K562 (cell line): ENCODE measurements around the gene PRDM12. TPM values are rescaled to one million over a fixed set of nuclear protein-coding genes. Genes with fewer than 3 reads are reported as not detected.
A peak's percentile ranks its signal among the peaks of the same experiment; 100 is the strongest.

Experiments
- ATAC-seq: fragments of 200-7000 bp; cut with Tn5 transposase; 3 replicates; pipeline ENCODE4 v1.9.1; 2020; ENCODE audit warnings: moderate library complexity
- BruUV-seq: library from RNA; stranded (reverse); fragments of 400-500 nt; replicated peaks from 2 replicates; lab custom pipeline; 2021; lab: Mats Ljungman, UMichigan
- CTCF ChIA-PET: fragments of 300-600 bp; formaldehyde crosslinking; extraction: SDS; loops from one replicate; lab custom pipeline; 2021; ENCODE audit warnings: low intra/inter-chr PET ratio; lab: Yijun Ruan, JAX
- POLR2A ChIA-PET: fragments of 300-600, 350-650 bp; sonication (Branson Sonifier 250); formaldehyde crosslinking; extraction: SDS; loops from one replicate; lab custom pipeline; 2021; ENCODE audit warnings: antibody characterized with exemption, inconsistent platforms; lab: Yijun Ruan, JAX
- DNase-seq, 4 experiments: peaks; one replicate each; pipeline versions ENCODE4 v3.0.0 to v3.0.0-alpha.2; 2011 to 2018; ENCODE audit warnings: low spot score in 3 of 4, mixed read lengths in 3 of 4; ENCODE audit errors: extremely low read depth in 1 of 4
- FAIRE-seq: peaks from 2 replicates; lab custom pipeline; 2011; peaks lifted over from hg19 to GRCh38; lab: Jason Lieb, UNC
- H2AFZ ChIP-seq: 2 replicates; pipeline ENCODE4 v1.6.0; 2011; ENCODE audit warnings: low read depth, low read length, control low read depth, inconsistent platforms
- H3K27ac ChIP-seq: fragments of 200-600 bp; 3 replicates; pipeline ENCODE4 v1.8.0; 2011; ENCODE audit warnings: low read depth, mild to moderate bottlenecking, control low read depth, inconsistent platforms, low read length, moderate library complexity, mixed read lengths; ENCODE audit errors: extremely low read depth
- H3K27me3 ChIP-seq, 2 experiments: fragments of 300-600 bp in 1 of 2; 2 replicates in 1 of 2; 3 replicates in 1 of 2; pipeline versions ENCODE4 v1.6.0 to v1.8.0; 2011; ENCODE audit warnings: inconsistent platforms in 2 of 2, low read length in 2 of 2, mild to moderate bottlenecking in 1 of 2, mixed read lengths in 1 of 2, moderate library complexity in 1 of 2; ENCODE audit not compliant: control insufficient read depth in 2 of 2, insufficient read depth in 2 of 2
- H3K36me3 ChIP-seq: fragments of 300-600 bp; 3 replicates; pipeline ENCODE4 v1.8.0; 2011; ENCODE audit warnings: mild to moderate bottlenecking, low read length, inconsistent platforms; ENCODE audit not compliant: control insufficient read depth, insufficient read depth
- H3K4me1 ChIP-seq, 2 experiments: fragments of 200-600 bp in 1 of 2; replicated peaks in 1 of 2; 2 replicates in 1 of 2; 3 replicates in 1 of 2; pipeline versions ENCODE4 v1.5.1 to v1.8.0; 2011; ENCODE audit warnings: inconsistent platforms in 2 of 2, low read length in 2 of 2, mild to moderate bottlenecking in 1 of 2, mixed read lengths in 1 of 2, moderate library complexity in 1 of 2; ENCODE audit not compliant: control insufficient read depth in 2 of 2, insufficient read depth in 2 of 2
- H3K4me2 ChIP-seq: 2 replicates; pipeline ENCODE4 v1.6.1; 2011; ENCODE audit warnings: low read length, control low read depth, inconsistent platforms, mixed read lengths; ENCODE audit not compliant: insufficient read depth
- H3K4me3 ChIP-seq: fragments of 200-600 bp; sonication (generic), shearing (Covaris generic); 2 replicates; pipeline ENCODE4 v1.5.1; 2016; ENCODE audit warnings: control low read depth, inconsistent platforms
- H3K79me2 ChIP-seq: fragments of 200-600 bp; 3 replicates; pipeline ENCODE4 v1.8.0; 2011; ENCODE audit warnings: low read length, inconsistent platforms; ENCODE audit not compliant: control insufficient read depth, insufficient read depth
- H3K9ac ChIP-seq, 2 experiments: 2 replicates each; pipeline versions ENCODE4 v1.6.0 to v1.6.1; 2011; ENCODE audit warnings: low read depth in 2 of 2, low read length in 2 of 2, control low read depth in 1 of 2, inconsistent platforms in 1 of 2, mild to moderate bottlenecking in 1 of 2, mixed read lengths in 1 of 2; ENCODE audit not compliant: insufficient read depth in 1 of 2
- H3K9me1 ChIP-seq: one replicate; pipeline ENCODE4 v1.6.0; 2011; ENCODE audit warnings: inconsistent platforms, mild to moderate bottlenecking, low read length, moderate library complexity; ENCODE audit not compliant: control insufficient read depth, insufficient read depth
- H3K9me3 ChIP-seq: replicated peaks from 2 replicates; pipeline ENCODE4 v1.5.1; 2011; ENCODE audit warnings: low read depth, low read length, inconsistent platforms; ENCODE audit not compliant: control insufficient read depth, insufficient read depth
- H4K20me1 ChIP-seq: replicated peaks from 2 replicates; pipeline ENCODE4 v1.6.1; 2011; ENCODE audit warnings: low read length, inconsistent platforms, mixed read lengths; ENCODE audit not compliant: control insufficient read depth, insufficient read depth
- CTCF ChIP-seq, 3 experiments: IDR thresholded peaks in 2 of 3; conservative IDR thresholded peaks in 1 of 3; 2 replicates each; pipeline ENCODE4 v1.5.1; 2011 to 2012; ENCODE audit warnings: low read length in 3 of 3, mild to moderate bottlenecking in 3 of 3, control low read depth in 2 of 3, improper control_type of control experiment in 1 of 3, inconsistent platforms in 1 of 3, low read depth in 1 of 3, mixed read lengths in 1 of 3, moderate library complexity in 1 of 3; ENCODE audit not compliant: insufficient read depth in 2 of 3
- HIVEP1 ChIP-seq: fragments of 250-450 bp; sonication (Bioruptor Pico); IDR thresholded peaks from 2 replicates; pipeline ENCODE4 v1.4.0; 2020; ENCODE audit warnings: mild to moderate bottlenecking
- KLF13 ChIP-seq: fragments of 450-650 bp; IDR thresholded peaks from 2 replicates; pipeline ENCODE4 v1.6.1; 2016; ENCODE audit warnings: missing genetic modification characterization, low read depth, mild to moderate bottlenecking, missing compliant biosample characterization, moderate library complexity, borderline replicate concordance
- MAFF ChIP-seq: IDR thresholded peaks from 2 replicates; pipeline ENCODE4 v1.6.1; 2012; ENCODE audit warnings: low read length, improper control_type of control experiment
- NR3C1 ChIP-seq: sonication (generic); formaldehyde crosslinking; IDR thresholded peaks from 2 replicates; pipeline ENCODE4 v1.8.1; 2022; ENCODE audit warnings: missing genetic modification reagents
- PCBP1 ChIP-seq: fragments of 200-400 bp; formaldehyde crosslinking; IDR thresholded peaks from 2 replicates; pipeline ENCODE4 v1.6.1; 2018; ENCODE audit warnings: mild to moderate bottlenecking, low read depth, low read length; ENCODE audit not compliant: poor library complexity, severe bottlenecking
- RFX1 ChIP-seq: fragments of 450-650 bp; IDR thresholded peaks from 2 replicates; pipeline ENCODE4 v1.6.1; 2016; ENCODE audit warnings: mild to moderate bottlenecking, moderate library complexity
- RNF2 ChIP-seq: sonication (generic); IDR thresholded peaks from 2 replicates; pipeline ENCODE4 v1.6.1; 2016
- SIN3A ChIP-seq, 2 experiments: fragments of 150-350 bp in 1 of 2; IDR thresholded peaks; 2 replicates each; pipeline ENCODE4 v1.6.1; 2011 to 2016; ENCODE audit warnings: borderline replicate concordance in 2 of 2, low read depth in 2 of 2, low read length in 2 of 2, mild to moderate bottlenecking in 2 of 2, moderate library complexity in 2 of 2; ENCODE audit not compliant: control insufficient read depth in 1 of 2
- SNAPC5 ChIP-seq: fragments of 250-450 bp; sonication (Bioruptor Pico); IDR thresholded peaks from 2 replicates; pipeline ENCODE4 v1.8.0; 2021; ENCODE audit warnings: moderate library complexity, mild to moderate bottlenecking, inconsistent platforms
- SRSF1 ChIP-seq: fragments of 200-400 bp; formaldehyde crosslinking; IDR thresholded peaks from 2 replicates; pipeline ENCODE4 v1.6.1; 2017; ENCODE audit warnings: mild to moderate bottlenecking, low read depth, low read length, moderate library complexity
- U2AF2 ChIP-seq: fragments of 200-400 bp; formaldehyde crosslinking; optimal IDR thresholded peaks from 2 replicates; pipeline ENCODE3; 2017; ENCODE audit warnings: low read depth, mild to moderate bottlenecking, low read length
- ZNF143 ChIP-seq: sonication (generic); formaldehyde crosslinking; IDR thresholded peaks from 2 replicates; pipeline ENCODE4 v1.9.0; 2022; ENCODE audit warnings: mild to moderate bottlenecking, missing genetic modification reagents
- ZNF311 ChIP-seq: fragments of 250-450 bp; sonication (Bioruptor Pico); IDR thresholded peaks from 2 replicates; pipeline ENCODE4 v1.4.0; 2020; ENCODE audit warnings: mild to moderate bottlenecking, moderate library complexity
- ZNF316 ChIP-seq: fragments of 450-650 bp; IDR thresholded peaks from 2 replicates; pipeline ENCODE4 v1.6.1; 2016
- ZNF431 ChIP-seq: sonication (generic); formaldehyde crosslinking; IDR thresholded peaks from 2 replicates; pipeline ENCODE4 v1.8.0; 2022; ENCODE audit warnings: mild to moderate bottlenecking, missing genetic modification reagents
- ZNF444 ChIP-seq: fragments of 250-450 bp; sonication (Bioruptor Pico); IDR thresholded peaks from 2 replicates; pipeline ENCODE4 v1.4.0; 2020; ENCODE audit warnings: mild to moderate bottlenecking, moderate library complexity
- ZNF445 ChIP-seq: fragments of 250-450 bp; sonication (Bioruptor Pico); IDR thresholded peaks from 2 replicates; pipeline ENCODE4 v1.4.0; 2020; ENCODE audit warnings: low read depth, mild to moderate bottlenecking, moderate library complexity
- ZNF518B ChIP-seq: fragments of 250-450 bp; sonication (Bioruptor Pico); IDR thresholded peaks from 2 replicates; pipeline ENCODE4 v1.5.0; 2021; ENCODE audit warnings: mild to moderate bottlenecking, moderate library complexity
- ZZZ3 ChIP-seq: fragments of 450-650 bp; IDR thresholded peaks from 2 replicates; pipeline ENCODE4 v1.6.1; 2016; ENCODE audit warnings: antibody characterized with exemption, mild to moderate bottlenecking, moderate library complexity
- WGBS: fragments of 100-300 bp; shearing (Covaris generic); methylation state at CpG from one replicate; pipeline ENCODE4 v1.1.6; 2016; ENCODE audit warnings: low coverage, mixed read lengths; ENCODE audit not compliant: insufficient coverage; ENCODE audit errors: missing lambda C conversion rate; 5-methylcytosine and 5-hydroxymethylcytosine counted together
- in situ Hi-C: fragments of 300-500 bp; cut with MboI; formaldehyde crosslinking; loops from 4 replicates; pipeline ENCODE4 v1.15.0; 2018; ENCODE audit warnings: inconsistent platforms, mixed read lengths
- intact Hi-C: fragments of 100-400 bp; cut with micrococcal nuclease; formaldehyde crosslinking; loops from 2 replicates; pipeline ENCODE4 v1.14.2; 2022
- polyA plus RNA-seq, 8 experiments: library from polyadenylated mRNA; depleted of rRNA in 4 of 8; stranded (reverse) in 5 of 8; unstranded in 3 of 8; fragments of >200 nt; fragmentation: Nextera tagmentation in 2 of 8; fragmentation: Illumina TruSeq in 1 of 8; extraction: Ambion mirVana in 2 of 8; extraction: Trizol in 1 of 8; gene quantifications; 2 replicates each; pipeline versions ENCODE4 v1.2.1 to v1.2.3, GENCODE V29; 2011 to 2014; ENCODE audit warnings: inconsistent platforms in 1 of 8, missing spikeins in 1 of 8
- total RNA-seq, 7 experiments: library from RNA; depleted of rRNA in 6 of 7; stranded (reverse); fragments of >200 nt in 6 of 7; fragmentation: Illumina TruSeq in 2 of 7; extraction: Trizol in 2 of 7; gene quantifications; 2 replicates each; pipeline versions ENCODE4 v1.2.1 to v1.2.3, GENCODE V29; 2011 to 2021; ENCODE audit warnings: low replicate concordance in 1 of 7

Gene PRDM12
- total and polyA plus RNA-seq, 9 of the 15 experiments (the other 6 are each of a cell fraction or from before 2014, with no cell fraction given), result 0.04 to 0.22 (median 0.07) TPM; not detected in 3

- POLR2A ChIA-PET, result interaction anchor here (0.6 to 2.0 kb wide), 2 partner anchors 10 to 1842 kb away, joined by 3 to 6 read pairs; no protein-coding TSS in a partner anchor
- TF ChIP-seq MAFF, result peak; percentile 40; the same call in 1 of the 2 replicates
- peak in 1 of 3 experiments; percentile 20; a peak in 2 of 6 replicates for TF ChIP-seq CTCF (IDR thresholded peaks at IDR 0.05 in 2 of 3, conservative IDR thresholded peaks at IDR 0.05 in 1 of 3; ENCODE audit: insufficient read depth in 2 of 3, low read depth in 1 of 3, low read length in 3 of 3)
- no peak for TF ChIP-seq NR3C1 (CRISPR knock-in tag)
- TF ChIP-seq ZNF316, result peak; percentile 68
- no peak for TF ChIP-seq ZNF445 (CRISPR knock-in tag)
- TF ChIP-seq HIVEP1 (CRISPR knock-in tag), result no peak
- no peak for TF ChIP-seq U2AF2
- no peak for TF ChIP-seq ZNF431 (CRISPR knock-in tag)
- no peak for TF ChIP-seq RNF2
- no peak for TF ChIP-seq ZNF518B (CRISPR knock-in tag)
- TF ChIP-seq SRSF1, result no peak
- no peak for TF ChIP-seq ZZZ3
- no peak for TF ChIP-seq KLF13
- no peak for TF ChIP-seq RFX1
- no peak for TF ChIP-seq ZNF143 (CRISPR knock-in tag)
- no peak for TF ChIP-seq SIN3A (IDR thresholded peaks at IDR 0.05; ENCODE audit: borderline replicate concordance in 2 of 2, control insufficient read depth in 1 of 2, low read depth in 2 of 2, low read length in 2 of 2)
- no peak for TF ChIP-seq SNAPC5 (CRISPR knock-in tag)
- TF ChIP-seq ZNF311 (CRISPR knock-in tag), result no peak
- no peak for TF ChIP-seq ZNF444
- no peak for TF ChIP-seq PCBP1
These were observed 40.2 kb upstream of the PRDM12 start for GRCh38 chr9:130624154-130624553.

More at GRCh38 chr9:130624154-130624553, 40.2 kb upstream of the PRDM12 start:
- in situ Hi-C loops, result no loop called here
- Histone ChIP-seq H3K79me2 (no peaks in the 10 kb centered on the region), H4K20me1 (peaks cover 9% of the 10 kb centered on the region; the same call in 1 of the 2 replicates), H3K36me3 (peaks cover 86% of the 10 kb centered on the region), H3K9ac (no peak overlapping the region), H3K4me2 (no peak overlapping the region), H3K4me3 (no peak overlapping the region), H3K27me3 (no peaks in the 10 kb centered on the region), H3K9me1 (no peaks in the 10 kb centered on the region), H2AFZ (no peak overlapping the region), H3K9me3 (no peaks in the 10 kb centered on the region), H3K4me1 (no peaks in the 10 kb centered on the region), H3K27ac (no peak overlapping the region)
- DNase-seq (no peak), FAIRE-seq (peak; percentile 37), ATAC-seq (0 out of 3 replicates have a peak, but pooled peaks have one; percentile 36)
- no TSS peak for BruUV-seq
- WGBS, result 90% methylated on average over 4 of the region's 4 CpGs
- intact Hi-C loops, result no loop called here
- CTCF ChIA-PET, result no interaction called here
